HepG2 (cell line): ENCODE measurements around the gene SPOP. TPM values are rescaled to one million over a fixed set of nuclear protein-coding genes. Genes with fewer than 3 reads are reported as not detected.

Experiments used
- ATAC-seq: fragments of 200-7000 bp; cut with Tn5 transposase; 3 replicates; pipeline ENCODE4 v1.9.1; 2020; ENCODE audit warnings: mild to moderate bottlenecking, moderate library complexity
- BruUV-seq: library from RNA; stranded (reverse); fragments of 400-500 nt; replicated peaks from 2 replicates; lab custom pipeline; 2021; lab: Mats Ljungman, UMichigan
- CTCF ChIA-PET: fragments of 300-600 bp; formaldehyde crosslinking; extraction: SDS; loops from one replicate; lab custom pipeline; 2021; ENCODE audit warnings: low total read pairs, inconsistent platforms, low intra/inter-chr PET ratio; lab: Yijun Ruan, JAX
- POLR2A ChIA-PET: fragments of 350-600 bp; sonication (Branson Sonifier 250); formaldehyde crosslinking; loops from one replicate; lab custom pipeline; 2020; ENCODE audit warnings: antibody characterized with exemption, inconsistent platforms; lab: Yijun Ruan, JAX
- DNase-seq: peaks from one replicate; pipeline ENCODE4 v3.0.0-alpha.2; 2015; ENCODE audit warnings: low spot score
- FAIRE-seq: peaks from 3 replicates; lab custom pipeline; 2011; peaks lifted over from hg19 to GRCh38; lab: Jason Lieb, UNC
- H2AFZ ChIP-seq: one replicate; pipeline ENCODE4 v1.6.1; 2011; ENCODE audit warnings: low read length, inconsistent platforms
- H3K27ac ChIP-seq: fragments of 300-600 bp; 3 replicates; pipeline ENCODE4 v1.8.0; 2011; ENCODE audit warnings: mixed run types, mild to moderate bottlenecking, mixed read lengths, low read length, inconsistent platforms; ENCODE audit not compliant: insufficient read depth; ENCODE audit errors: extremely low read length
- H3K27me3 ChIP-seq, 2 experiments: fragments of 200-600 bp in 1 of 2; 2 replicates in 1 of 2; 3 replicates in 1 of 2; pipeline versions ENCODE4 v1.6.0 to v1.8.0; 2011; ENCODE audit warnings: low read length in 2 of 2, mild to moderate bottlenecking in 2 of 2, moderate library complexity in 2 of 2, inconsistent platforms in 1 of 2; ENCODE audit not compliant: insufficient read depth in 2 of 2, control insufficient read depth in 1 of 2
- H3K36me3 ChIP-seq, 2 experiments: fragments of 200-600 bp in 1 of 2; replicated peaks in 1 of 2; 2 replicates in 1 of 2; 3 replicates in 1 of 2; pipeline versions ENCODE4 v1.5.1 to v1.8.0; 2011; ENCODE audit warnings: low read length in 2 of 2, inconsistent platforms in 1 of 2; ENCODE audit not compliant: insufficient read depth in 2 of 2, control insufficient read depth in 1 of 2
- H3K4me1 ChIP-seq: 2 replicates; pipeline ENCODE4 v1.5.1; 2012; ENCODE audit warnings: low read length, inconsistent platforms; ENCODE audit not compliant: insufficient read depth
- H3K4me2 ChIP-seq: 2 replicates; pipeline ENCODE4 v1.6.0; 2011; ENCODE audit warnings: low read depth, low read length, inconsistent platforms
- H3K4me3 ChIP-seq, 3 experiments: fragments of 200-600 bp in 1 of 3; sonication (generic), shearing (Covaris generic) in 1 of 3; replicated peaks in 1 of 3; 2 replicates each; pipeline ENCODE4 v1.5.1; 2011 to 2016; ENCODE audit warnings: low read length in 3 of 3, inconsistent platforms in 2 of 3, low read depth in 2 of 3, mild to moderate bottlenecking in 2 of 3, control low read depth in 1 of 3, mixed read lengths in 1 of 3; ENCODE audit not compliant: insufficient read depth in 1 of 3
- H3K79me2 ChIP-seq: one replicate; pipeline ENCODE4 v1.6.1; 2011; ENCODE audit warnings: low read length, inconsistent platforms; ENCODE audit not compliant: insufficient read depth
- H3K9ac ChIP-seq: 2 replicates; pipeline ENCODE4 v1.6.0; 2011; ENCODE audit warnings: mild to moderate bottlenecking, low read depth, low read length, inconsistent platforms; ENCODE audit not compliant: insufficient read depth
- H3K9me3 ChIP-seq: 2 replicates; pipeline ENCODE4 v1.5.1; 2012; ENCODE audit warnings: mild to moderate bottlenecking, low read length
- H4K20me1 ChIP-seq: 2 replicates; pipeline ENCODE4 v1.6.0; 2011; ENCODE audit warnings: inconsistent platforms, mild to moderate bottlenecking, low read length, moderate library complexity; ENCODE audit not compliant: insufficient read depth
- CAMTA2 ChIP-seq: sonication (generic); formaldehyde crosslinking; IDR thresholded peaks from 2 replicates; pipeline ENCODE4 v1.4.0; 2020; ENCODE audit warnings: mild to moderate bottlenecking, missing genetic modification reagents, borderline replicate concordance
- CEBPG ChIP-seq: IDR thresholded peaks from 2 replicates; pipeline ENCODE4 v1.6.1; 2016
- CHCHD3 ChIP-seq: sonication (generic); formaldehyde crosslinking; IDR thresholded peaks from 2 replicates; pipeline ENCODE4 v1.8.0; 2022; ENCODE audit warnings: mild to moderate bottlenecking, missing genetic modification reagents, moderate library complexity
- EEA1 ChIP-seq: sonication (generic); formaldehyde crosslinking; IDR thresholded peaks from 2 replicates; pipeline ENCODE4 v1.5.1; 2020; ENCODE audit warnings: mild to moderate bottlenecking, missing genetic modification reagents, borderline replicate concordance
- ETV6 ChIP-seq: sonication (generic); formaldehyde crosslinking; conservative IDR thresholded peaks from 2 replicates; pipeline ENCODE4 v1.4.0; 2020; ENCODE audit warnings: missing genetic modification reagents
- KDM2A ChIP-seq: sonication (generic); formaldehyde crosslinking; IDR thresholded peaks from 2 replicates; pipeline ENCODE4 v1.4.0; 2020; ENCODE audit warnings: low read depth, missing genetic modification reagents, borderline replicate concordance
- ONECUT2 ChIP-seq: sonication (generic); formaldehyde crosslinking; IDR thresholded peaks from 2 replicates; pipeline ENCODE4 v1.4.0; 2020; ENCODE audit warnings: missing genetic modification reagents
- PHF21A ChIP-seq: sonication (generic); formaldehyde crosslinking; IDR thresholded peaks from 2 replicates; pipeline ENCODE4 v1.5.0; 2020; ENCODE audit warnings: mild to moderate bottlenecking, missing genetic modification reagents
- POLR2AphosphoS2 ChIP-seq: IDR thresholded peaks from 2 replicates; pipeline ENCODE4 v1.6.1; 2011; ENCODE audit warnings: low read depth, low read length, improper control_type of control experiment
- ZFP41 ChIP-seq: sonication (generic); formaldehyde crosslinking; IDR thresholded peaks from 2 replicates; pipeline ENCODE4 v1.4.0; 2020; ENCODE audit warnings: mild to moderate bottlenecking, missing genetic modification reagents, borderline replicate concordance
- ZNF10 ChIP-seq: sonication (generic); formaldehyde crosslinking; IDR thresholded peaks from 2 replicates; pipeline ENCODE4 v1.4.0; 2020; ENCODE audit warnings: mild to moderate bottlenecking, low read depth, missing genetic modification reagents, borderline replicate concordance
- ZNF225 ChIP-seq: sonication (generic); formaldehyde crosslinking; IDR thresholded peaks from 2 replicates; pipeline ENCODE4 v1.4.0; 2020; ENCODE audit warnings: mild to moderate bottlenecking, missing genetic modification reagents
- ZNF337 ChIP-seq: sonication (generic); formaldehyde crosslinking; IDR thresholded peaks from 2 replicates; pipeline ENCODE4 v1.5.1; 2020; ENCODE audit warnings: missing genetic modification reagents, low read depth, mild to moderate bottlenecking, borderline replicate concordance
- ZNF432 ChIP-seq: sonication (generic); formaldehyde crosslinking; IDR thresholded peaks from 2 replicates; pipeline ENCODE4 v1.5.0; 2020; ENCODE audit warnings: missing genetic modification reagents, mild to moderate bottlenecking, borderline replicate concordance
- ZNF451 ChIP-seq: sonication (generic); formaldehyde crosslinking; IDR thresholded peaks from 2 replicates; pipeline ENCODE4 v1.5.0; 2020; ENCODE audit warnings: mild to moderate bottlenecking, missing genetic modification reagents
- ZNF619 ChIP-seq: sonication (generic); formaldehyde crosslinking; IDR thresholded peaks from 2 replicates; pipeline ENCODE4 v1.4.0; 2020; ENCODE audit warnings: mild to moderate bottlenecking, missing genetic modification reagents
- WGBS: methylation state at CpG from one replicate; pipeline ENCODE4 v1.1.6; 2017; ENCODE audit warnings: low lambda C conversion rate; 5-methylcytosine and 5-hydroxymethylcytosine counted together
- in situ Hi-C: cut with HindIII; loops from 2 replicates; pipeline ENCODE4 v1.10.0; 2017; ENCODE audit warnings: low pct_unique_long_range_greater_than_20kb; ENCODE audit not compliant: extremely low pct_ligation_motif_present
- intact Hi-C: fragments of 100-400 bp; cut with micrococcal nuclease; formaldehyde crosslinking; loops from one replicate; pipeline ENCODE4 v1.10.0; 2022; ENCODE audit not compliant: unreplicated experiment
- polyA plus RNA-seq, 8 experiments: library from polyadenylated mRNA; depleted of rRNA in 3 of 8; stranded (reverse) in 7 of 8; unstranded in 1 of 8; fragments of >200 nt; fragmentation: Illumina TruSeq in 4 of 8; extraction: Trizol in 4 of 8; gene quantifications; 2 replicates each; pipeline versions ENCODE4 v1.2.1 to v1.2.3, GENCODE V29; 2011 to 2016; ENCODE audit warnings: low read depth in 4 of 8, missing spikeins in 1 of 8, mixed read lengths in 1 of 8; ENCODE audit not compliant: insufficient read depth in 1 of 8
- total RNA-seq, 5 experiments: library from RNA; depleted of rRNA; stranded (reverse); fragments of >200 nt; fragmentation: Illumina TruSeq; extraction: Trizol; gene quantifications; 2 replicates each; pipeline ENCODE4 v1.2.3, GENCODE V29; 2016; ENCODE audit warnings: low read depth in 1 of 5
- TF ChIP-seq, protein P1 (sequence below): sonication (generic); formaldehyde crosslinking; IDR thresholded peaks from 2 replicates; pipeline ENCODE4 v1.4.0; 2020; ENCODE audit warnings: mild to moderate bottlenecking, missing genetic modification reagents
- TF ChIP-seq, protein P2 (sequence below): sonication (generic); formaldehyde crosslinking; IDR thresholded peaks from 2 replicates; pipeline ENCODE4 v1.5.0; 2020; ENCODE audit warnings: mild to moderate bottlenecking, low read depth, missing genetic modification reagents, borderline replicate concordance
- TF ChIP-seq, protein P3 (sequence below): sonication (generic); formaldehyde crosslinking; IDR thresholded peaks from 2 replicates; pipeline ENCODE4 v1.8.0; 2022; ENCODE audit warnings: mild to moderate bottlenecking, missing genetic modification reagents, moderate library complexity

Gene SPOP
- total and polyA plus RNA-seq, 2 of the 13 experiments (the other 11 are each of a cell fraction or from before 2014, with no cell fraction given), result 52.8 to 60.8 TPM

DNA sequence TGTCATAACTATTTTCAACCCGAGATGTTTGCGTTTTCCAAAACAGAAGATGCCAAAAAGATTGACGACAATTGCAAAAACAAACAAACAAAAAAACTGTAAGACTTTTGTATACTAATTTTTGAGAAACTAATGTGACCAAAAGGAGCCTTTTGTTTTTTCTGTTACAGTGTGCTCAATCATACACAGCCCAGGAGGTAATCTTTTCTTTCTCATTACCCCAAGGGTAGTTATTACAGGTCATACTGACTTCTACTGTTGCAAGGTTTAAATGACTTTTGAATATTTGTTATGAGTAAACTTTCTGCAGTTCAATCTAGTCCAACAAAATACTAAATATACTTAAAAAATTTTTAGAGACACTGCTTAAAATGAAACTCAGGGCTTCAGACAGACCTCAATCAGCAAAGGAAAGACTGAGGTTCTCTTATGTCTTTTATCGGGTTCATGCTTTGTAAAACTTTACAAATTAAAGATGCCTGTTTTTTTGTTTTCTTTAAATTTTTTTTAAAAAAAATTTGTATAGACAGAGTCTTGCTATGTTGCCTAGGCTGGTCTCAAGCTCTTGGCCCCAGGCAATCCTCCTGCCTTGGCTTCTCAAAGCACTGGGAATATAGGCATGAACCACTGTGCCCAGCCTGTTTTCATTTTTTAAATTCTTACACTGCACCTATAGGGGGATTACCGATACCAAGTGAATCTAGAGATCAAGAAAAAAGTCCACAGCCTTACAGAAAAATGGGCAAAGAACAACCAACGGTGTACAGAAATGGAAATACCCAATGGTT lies 47.6 kb downstream of the SPOP start:
- no peak for FAIRE-seq
- TF ChIP-seq ZFP41 (CRISPR knock-in tag), result no peak
- no peak for TF ChIP-seq ZNF432 (CRISPR knock-in tag)
- TF ChIP-seq CEBPG (CRISPR knock-in tag), result no peak
- no peak for TF ChIP-seq POLR2AphosphoS2
- no peak for TF ChIP-seq ZNF451
- TF ChIP-seq ZNF619, result no peak
- TF ChIP-seq, protein P1, sequence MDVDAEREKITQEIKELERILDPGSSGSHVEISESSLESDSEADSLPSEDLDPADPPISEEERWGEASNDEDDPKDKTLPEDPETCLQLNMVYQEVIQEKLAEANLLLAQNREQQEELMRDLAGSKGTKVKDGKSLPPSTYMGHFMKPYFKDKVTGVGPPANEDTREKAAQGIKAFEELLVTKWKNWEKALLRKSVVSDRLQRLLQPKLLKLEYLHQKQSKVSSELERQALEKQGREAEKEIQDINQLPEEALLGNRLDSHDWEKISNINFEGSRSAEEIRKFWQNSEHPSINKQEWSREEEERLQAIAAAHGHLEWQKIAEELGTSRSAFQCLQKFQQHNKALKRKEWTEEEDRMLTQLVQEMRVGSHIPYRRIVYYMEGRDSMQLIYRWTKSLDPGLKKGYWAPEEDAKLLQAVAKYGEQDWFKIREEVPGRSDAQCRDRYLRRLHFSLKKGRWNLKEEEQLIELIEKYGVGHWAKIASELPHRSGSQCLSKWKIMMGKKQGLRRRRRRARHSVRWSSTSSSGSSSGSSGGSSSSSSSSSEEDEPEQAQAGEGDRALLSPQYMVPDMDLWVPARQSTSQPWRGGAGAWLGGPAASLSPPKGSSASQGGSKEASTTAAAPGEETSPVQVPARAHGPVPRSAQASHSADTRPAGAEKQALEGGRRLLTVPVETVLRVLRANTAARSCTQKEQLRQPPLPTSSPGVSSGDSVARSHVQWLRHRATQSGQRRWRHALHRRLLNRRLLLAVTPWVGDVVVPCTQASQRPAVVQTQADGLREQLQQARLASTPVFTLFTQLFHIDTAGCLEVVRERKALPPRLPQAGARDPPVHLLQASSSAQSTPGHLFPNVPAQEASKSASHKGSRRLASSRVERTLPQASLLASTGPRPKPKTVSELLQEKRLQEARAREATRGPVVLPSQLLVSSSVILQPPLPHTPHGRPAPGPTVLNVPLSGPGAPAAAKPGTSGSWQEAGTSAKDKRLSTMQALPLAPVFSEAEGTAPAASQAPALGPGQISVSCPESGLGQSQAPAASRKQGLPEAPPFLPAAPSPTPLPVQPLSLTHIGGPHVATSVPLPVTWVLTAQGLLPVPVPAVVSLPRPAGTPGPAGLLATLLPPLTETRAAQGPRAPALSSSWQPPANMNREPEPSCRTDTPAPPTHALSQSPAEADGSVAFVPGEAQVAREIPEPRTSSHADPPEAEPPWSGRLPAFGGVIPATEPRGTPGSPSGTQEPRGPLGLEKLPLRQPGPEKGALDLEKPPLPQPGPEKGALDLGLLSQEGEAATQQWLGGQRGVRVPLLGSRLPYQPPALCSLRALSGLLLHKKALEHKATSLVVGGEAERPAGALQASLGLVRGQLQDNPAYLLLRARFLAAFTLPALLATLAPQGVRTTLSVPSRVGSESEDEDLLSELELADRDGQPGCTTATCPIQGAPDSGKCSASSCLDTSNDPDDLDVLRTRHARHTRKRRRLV (CRISPR knock-in tag), result no peak
- no peak for TF ChIP-seq CHCHD3 (CRISPR knock-in tag)
- TF ChIP-seq ETV6 (CRISPR knock-in tag), result no peak
- TF ChIP-seq, protein P2, sequence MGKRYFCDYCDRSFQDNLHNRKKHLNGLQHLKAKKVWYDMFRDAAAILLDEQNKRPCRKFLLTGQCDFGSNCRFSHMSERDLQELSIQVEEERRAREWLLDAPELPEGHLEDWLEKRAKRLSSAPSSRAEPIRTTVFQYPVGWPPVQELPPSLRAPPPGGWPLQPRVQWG (CRISPR knock-in tag), result no peak
- TF ChIP-seq, protein P3, sequence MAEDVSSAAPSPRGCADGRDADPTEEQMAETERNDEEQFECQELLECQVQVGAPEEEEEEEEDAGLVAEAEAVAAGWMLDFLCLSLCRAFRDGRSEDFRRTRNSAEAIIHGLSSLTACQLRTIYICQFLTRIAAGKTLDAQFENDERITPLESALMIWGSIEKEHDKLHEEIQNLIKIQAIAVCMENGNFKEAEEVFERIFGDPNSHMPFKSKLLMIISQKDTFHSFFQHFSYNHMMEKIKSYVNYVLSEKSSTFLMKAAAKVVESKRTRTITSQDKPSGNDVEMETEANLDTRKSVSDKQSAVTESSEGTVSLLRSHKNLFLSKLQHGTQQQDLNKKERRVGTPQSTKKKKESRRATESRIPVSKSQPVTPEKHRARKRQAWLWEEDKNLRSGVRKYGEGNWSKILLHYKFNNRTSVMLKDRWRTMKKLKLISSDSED, result no peak
- TF ChIP-seq CAMTA2, result no peak
- no peak for TF ChIP-seq ZNF10 (CRISPR knock-in tag)
- TF ChIP-seq ZNF337, result no peak
- no peak for TF ChIP-seq ZNF225 (CRISPR knock-in tag)
- no peak for TF ChIP-seq KDM2A (CRISPR knock-in tag)
- TF ChIP-seq PHF21A, result no peak
- no peak for TF ChIP-seq ONECUT2 (CRISPR knock-in tag)
- TF ChIP-seq EEA1, result no peak

More for the DNA sequence above, 47.6 kb downstream of the SPOP start:
- Histone ChIP-seq H3K79me2 (peaks cover 43% of the 10 kb centered on the region), H3K4me2 (no peak overlapping the region), H2AFZ (no peak overlapping the region), H3K4me3 (no peak overlapping the region), H3K4me1 (peaks cover 48% of the 10 kb centered on the region), H3K36me3 (no peaks in the 10 kb centered on the region; a peak in 1 of 5 replicates), H3K27me3 (no peaks in the 10 kb centered on the region), H3K9ac (no peak overlapping the region), H4K20me1 (peaks cover 2% of the 10 kb centered on the region; the same call in 1 of the 2 replicates), H3K9me3 (no peaks in the 10 kb centered on the region), H3K27ac (no peak overlapping the region)
- WGBS, result 98% methylated on average over 6 of the region's 6 CpGs
- intact Hi-C loops (no loop called here), in situ Hi-C loops (no loop called here)
- BruUV-seq, result no TSS peak
- ChIA-PET POLR2A (no interaction called here), CTCF (no interaction called here)
- DNase-seq (no peak), ATAC-seq (no peak)
